Tibial nerve (tissue), 4 donors: ENCODE results near the gene PRSS53. TPM values are rescaled to one million over a fixed set of nuclear protein-coding genes. Genes with fewer than 3 reads are reported as not detected.

Experiments used
- DNase-seq, 2 donors: peaks; one replicate each; pipeline ENCODE4 v3.0.0-alpha.2; 2019; ENCODE audit warnings: low spot score in 2 of 2
- H3K27ac ChIP-seq, 4 donors: fragments of 200-600 bp; sonication (generic) in 3 of 4; one replicate each; pipeline ENCODE4 v1.5.1; 2017 to 2019; ENCODE audit warnings: mild to moderate bottlenecking in 1 of 4
- H3K27me3 ChIP-seq, 2 donors: fragments of 200-600 bp; sonication (generic) in 1 of 2; one replicate each; pipeline versions ENCODE4 v1.5.1 to v1.6.0; 2017 to 2019
- H3K36me3 ChIP-seq, 3 donors: fragments of 200-600 bp; sonication (generic); one replicate each; pipeline ENCODE4 v1.5.1; 2018 to 2019
- H3K4me1 ChIP-seq, 4 donors: fragments of 200-600 bp; sonication (generic) in 3 of 4; one replicate each; pipeline ENCODE4 v1.5.1; 2017 to 2019
- H3K4me3 ChIP-seq, 4 donors: fragments of 200-600 bp; sonication (generic) in 3 of 4; one replicate each; pipeline ENCODE4 v1.5.1; 2017 to 2019; ENCODE audit warnings: mild to moderate bottlenecking in 1 of 4, moderate library complexity in 1 of 4
- H3K9me3 ChIP-seq, 4 donors: fragments of 200-600 bp; sonication (generic) in 3 of 4; one replicate each; pipeline ENCODE4 v1.5.1; 2017 to 2019
- EP300 ChIP-seq, 2 donors: sonication (generic); formaldehyde crosslinking; IDR thresholded peaks; one replicate each; pipeline ENCODE4 v1.6.1; 2017; ENCODE audit warnings: antibody characterized with exemption in 2 of 2, mild to moderate bottlenecking in 1 of 2
- POLR2A ChIP-seq, 2 donors: fragments of 450-650 bp; IDR thresholded peaks; one replicate each; pipeline ENCODE4 v1.6.1; 2017; ENCODE audit warnings: antibody characterized with exemption in 2 of 2, mild to moderate bottlenecking in 2 of 2, moderate library complexity in 2 of 2
- WGBS, 2 donors: methylation state at CpG; one replicate each; pipeline ENCODE4 v1.1.5; 2018; 5-methylcytosine and 5-hydroxymethylcytosine counted together
- total RNA-seq, 4 donors: library from RNA; depleted of rRNA; stranded (reverse); fragments of >200 nt; gene quantifications; one replicate each; pipeline ENCODE4 v1.1.0, GENCODE V29; 2016
- TF ChIP-seq, protein P1 (sequence below), 5 experiments: fragments of 200-600 bp in 3 of 5; fragments of 450-650 bp in 2 of 5; sonication (generic) in 3 of 5; IDR thresholded peaks; one replicate each; pipeline ENCODE4 v1.5.1; 2016 to 2019; ENCODE audit warnings: antibody characterized with exemption in 5 of 5, mild to moderate bottlenecking in 3 of 5, moderate library complexity in 2 of 5

The PRSS53 gene
- total RNA-seq, 4 donors from 2014 or later: 1.3 to 5.4 (median 3.1) TPM

DNA sequence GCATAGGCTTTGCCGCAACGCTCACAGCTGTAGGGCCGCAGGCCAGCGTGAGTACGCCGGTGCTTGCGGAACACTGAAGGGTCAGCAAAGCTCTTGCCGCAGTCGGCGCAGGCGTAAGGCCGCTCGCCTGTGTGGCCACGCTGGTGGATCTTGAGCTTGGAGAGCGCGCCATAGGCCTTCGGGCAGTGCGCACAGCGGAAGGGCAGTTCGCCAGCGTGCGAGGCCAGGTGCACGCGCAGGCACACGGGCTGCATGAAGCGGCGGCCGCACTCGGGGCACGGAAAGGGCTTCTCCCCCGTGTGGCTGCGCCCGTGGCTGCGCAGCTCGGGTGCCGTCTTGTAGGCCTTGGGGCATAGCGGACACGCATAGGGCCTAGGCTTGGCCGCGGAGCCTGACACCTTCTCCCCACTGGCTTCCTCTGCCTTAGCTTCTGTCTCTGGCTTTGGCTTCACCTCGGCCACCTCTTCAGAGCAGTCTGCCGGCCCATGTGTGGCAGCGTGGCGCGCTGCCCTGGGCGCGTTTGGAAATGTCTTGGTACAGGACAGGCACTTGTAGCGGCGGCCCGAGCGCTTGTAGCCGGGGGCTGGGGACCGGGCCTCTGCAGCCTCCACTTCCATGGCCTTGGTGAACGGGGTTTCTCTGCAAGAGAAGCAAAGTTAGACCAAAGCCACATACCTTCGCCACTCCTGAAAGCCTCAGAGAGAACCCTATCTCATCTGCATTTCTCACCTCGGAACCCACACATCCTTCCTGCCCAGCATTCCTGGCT, 24.7 kb downstream of the PRSS53 start:
- Histone ChIP-seq H3K9me3 (no peaks in the 10 kb centered on the region), H3K4me3 (no peak overlapping the region), H3K4me1 (peaks cover 0 to 22% (median 6%) of the 10 kb centered on the region in 4 donors), H3K27me3 (no peaks in the 10 kb centered on the region), H3K36me3 (peaks cover 3 to 41% (median 14%) of the 10 kb centered on the region in 3 donors), H3K27ac (peak overlapping the region in 3 of 4 donors; percentile 53 to 71 (median 62))
- TF ChIP-seq, protein P1, sequence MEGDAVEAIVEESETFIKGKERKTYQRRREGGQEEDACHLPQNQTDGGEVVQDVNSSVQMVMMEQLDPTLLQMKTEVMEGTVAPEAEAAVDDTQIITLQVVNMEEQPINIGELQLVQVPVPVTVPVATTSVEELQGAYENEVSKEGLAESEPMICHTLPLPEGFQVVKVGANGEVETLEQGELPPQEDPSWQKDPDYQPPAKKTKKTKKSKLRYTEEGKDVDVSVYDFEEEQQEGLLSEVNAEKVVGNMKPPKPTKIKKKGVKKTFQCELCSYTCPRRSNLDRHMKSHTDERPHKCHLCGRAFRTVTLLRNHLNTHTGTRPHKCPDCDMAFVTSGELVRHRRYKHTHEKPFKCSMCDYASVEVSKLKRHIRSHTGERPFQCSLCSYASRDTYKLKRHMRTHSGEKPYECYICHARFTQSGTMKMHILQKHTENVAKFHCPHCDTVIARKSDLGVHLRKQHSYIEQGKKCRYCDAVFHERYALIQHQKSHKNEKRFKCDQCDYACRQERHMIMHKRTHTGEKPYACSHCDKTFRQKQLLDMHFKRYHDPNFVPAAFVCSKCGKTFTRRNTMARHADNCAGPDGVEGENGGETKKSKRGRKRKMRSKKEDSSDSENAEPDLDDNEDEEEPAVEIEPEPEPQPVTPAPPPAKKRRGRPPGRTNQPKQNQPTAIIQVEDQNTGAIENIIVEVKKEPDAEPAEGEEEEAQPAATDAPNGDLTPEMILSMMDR (IDR thresholded peaks at IDR 0.05): no peak
- TF ChIP-seq POLR2A (IDR thresholded peaks at IDR 0.05): no peak
- no peak for TF ChIP-seq EP300 (IDR thresholded peaks at IDR 0.05)
- DNase-seq: no peak
- WGBS, 2 donors: 93% methylated on average over 52 to 53 of the region's 56 CpGs

DNA sequence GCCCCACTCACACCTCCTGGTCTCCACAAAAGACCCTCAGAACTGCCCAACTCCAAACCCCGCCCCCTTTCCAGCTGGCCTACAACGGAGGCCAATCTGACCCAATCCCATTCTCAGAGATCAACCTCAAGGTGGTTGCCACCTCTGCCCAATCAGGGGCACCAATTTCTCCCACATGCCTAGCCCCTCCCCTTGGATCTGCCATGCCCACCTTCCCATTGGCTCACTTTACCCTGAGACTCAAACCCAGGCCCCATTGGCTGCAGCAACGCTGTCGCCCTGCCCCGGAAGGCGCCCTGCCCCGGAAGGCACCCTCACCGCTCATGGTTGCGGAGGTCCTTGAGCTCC, 25.3 kb downstream of the PRSS53 start:
- Histone ChIP-seq H3K36me3 (peaks cover 3 to 43% (median 14%) of the 10 kb centered on the region in 3 donors), H3K27ac (no peak overlapping the region), H3K4me1 (peaks cover 0 to 22% (median 6%) of the 10 kb centered on the region in 4 donors), H3K4me3 (no peak overlapping the region), H3K27me3 (no peaks in the 10 kb centered on the region), H3K9me3 (no peaks in the 10 kb centered on the region)
- no peak for TF ChIP-seq POLR2A (IDR thresholded peaks at IDR 0.05)
- TF ChIP-seq, protein P1 (IDR thresholded peaks at IDR 0.05): no peak
- no peak for TF ChIP-seq EP300 (IDR thresholded peaks at IDR 0.05)
- DNase-seq: no peak
- 96% methylated on average over 9 of the region's 9 CpGs for WGBS, 2 donors

DNA sequence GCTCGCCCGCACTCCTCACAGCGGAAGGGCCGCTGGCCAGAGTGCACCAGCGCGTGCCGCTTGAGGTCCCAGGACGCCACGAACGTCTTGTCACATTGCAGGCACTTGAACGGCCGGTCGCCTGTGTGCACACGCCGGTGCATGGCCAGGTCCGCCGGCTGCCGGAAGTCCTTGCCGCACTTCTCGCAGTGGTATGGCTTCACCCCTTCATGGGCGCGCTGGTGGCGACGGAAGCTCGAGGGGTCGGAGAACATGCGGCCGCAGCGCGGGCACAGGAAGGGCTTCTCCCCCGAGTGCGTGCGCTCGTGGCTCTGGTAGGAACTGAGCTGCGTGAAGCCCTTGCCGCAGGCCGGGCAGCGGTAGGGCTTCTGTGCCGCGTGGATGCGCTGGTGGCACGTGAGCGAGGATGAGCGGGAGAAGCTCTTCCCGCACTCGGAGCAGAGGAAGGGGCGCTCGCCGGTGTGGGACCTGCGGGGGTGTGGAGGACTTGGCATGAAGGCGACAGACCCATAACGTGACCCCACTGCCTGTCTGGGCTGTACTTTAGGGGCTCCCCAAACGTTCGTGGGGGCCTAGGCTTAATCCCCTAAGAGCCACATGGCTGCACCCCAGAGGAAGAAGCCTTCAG, 26.8 kb downstream of the PRSS53 start:
- WGBS, 2 donors: 96% methylated on average over 43 to 54 of the region's 54 CpGs
- Histone ChIP-seq H3K36me3 (peaks cover 3 to 55% (median 14%) of the 10 kb centered on the region in 3 donors), H3K27me3 (no peaks in the 10 kb centered on the region)

DNA sequence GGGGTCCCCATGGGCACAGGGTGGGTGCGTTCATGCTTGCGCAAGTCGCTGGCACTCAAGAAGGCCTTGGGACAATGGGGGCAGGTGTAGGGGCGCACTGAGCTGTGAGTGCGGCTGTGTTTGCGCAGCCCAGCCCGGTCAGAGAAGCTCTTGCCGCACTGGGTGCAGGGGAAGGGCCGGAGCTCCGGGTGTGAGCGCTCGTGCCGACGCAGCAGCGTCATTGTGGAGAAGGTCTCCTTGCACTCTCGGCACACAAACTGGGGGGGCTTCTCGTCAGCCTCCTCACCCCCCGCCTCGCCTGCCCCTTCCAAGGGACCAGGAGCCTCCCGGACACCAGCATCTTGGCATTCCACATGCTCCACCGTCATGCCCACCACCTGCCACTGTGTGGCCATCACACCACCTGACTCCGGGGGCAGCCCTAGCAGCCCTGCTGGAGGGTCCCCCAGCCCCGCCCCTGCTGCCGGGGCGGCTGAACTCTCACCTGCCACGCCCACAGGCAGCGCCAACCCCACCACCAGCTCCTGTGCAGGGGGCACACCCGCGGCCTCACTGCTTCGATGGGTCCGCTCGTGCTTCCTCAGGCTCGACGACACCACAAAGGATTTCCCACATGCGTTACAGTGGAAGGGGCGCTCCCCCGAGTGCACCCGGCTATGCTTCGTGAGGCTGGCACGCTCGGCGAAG, 27.5 kb downstream of the PRSS53 start:
- no peak for TF ChIP-seq POLR2A (IDR thresholded peaks at IDR 0.05)
- TF ChIP-seq EP300 (IDR thresholded peaks at IDR 0.05): no peak
- TF ChIP-seq, protein P1 (IDR thresholded peaks at IDR 0.05): no peak
- 93 to 95% methylated on average over 24 to 34 of the region's 42 CpGs for WGBS, 2 donors
- DNase-seq: no peak

More for the DNA sequence above, 26.8 kb downstream of the PRSS53 start:
- H3K4me3 ChIP-seq: no peak overlapping the region
- no peak for DNase-seq
- TF ChIP-seq EP300 (IDR thresholded peaks at IDR 0.05): no peak
- TF ChIP-seq, protein P1 (IDR thresholded peaks at IDR 0.05): no peak
- no peak for TF ChIP-seq POLR2A (IDR thresholded peaks at IDR 0.05)
- no peaks in the 10 kb centered on the region for H3K9me3 ChIP-seq
- no peak overlapping the region for H3K27ac ChIP-seq
- H3K4me1 ChIP-seq: peaks cover 0 to 22% (median 6%) of the 10 kb centered on the region in 4 donors

More for the DNA sequence above, 27.5 kb downstream of the PRSS53 start:
- no peaks in the 10 kb centered on the region for H3K27me3 ChIP-seq
- peaks cover 3 to 55% (median 14%) of the 10 kb centered on the region in 3 donors for H3K36me3 ChIP-seq
- no peak overlapping the region for H3K27ac ChIP-seq
- no peak overlapping the region for H3K4me3 ChIP-seq
- peaks cover 0 to 22% (median 6%) of the 10 kb centered on the region in 4 donors for H3K4me1 ChIP-seq
- H3K9me3 ChIP-seq: no peaks in the 10 kb centered on the region
